EL (cell line): ENCODE results near the gene GLO1.
A peak's percentile ranks its signal among the peaks of the same experiment; 100 is the strongest.

Source experiments
- DNase-seq: peaks from one replicate; pipeline ENCODE4 v3.0.0-alpha.2; 2016

Gene GLO1

DNA sequence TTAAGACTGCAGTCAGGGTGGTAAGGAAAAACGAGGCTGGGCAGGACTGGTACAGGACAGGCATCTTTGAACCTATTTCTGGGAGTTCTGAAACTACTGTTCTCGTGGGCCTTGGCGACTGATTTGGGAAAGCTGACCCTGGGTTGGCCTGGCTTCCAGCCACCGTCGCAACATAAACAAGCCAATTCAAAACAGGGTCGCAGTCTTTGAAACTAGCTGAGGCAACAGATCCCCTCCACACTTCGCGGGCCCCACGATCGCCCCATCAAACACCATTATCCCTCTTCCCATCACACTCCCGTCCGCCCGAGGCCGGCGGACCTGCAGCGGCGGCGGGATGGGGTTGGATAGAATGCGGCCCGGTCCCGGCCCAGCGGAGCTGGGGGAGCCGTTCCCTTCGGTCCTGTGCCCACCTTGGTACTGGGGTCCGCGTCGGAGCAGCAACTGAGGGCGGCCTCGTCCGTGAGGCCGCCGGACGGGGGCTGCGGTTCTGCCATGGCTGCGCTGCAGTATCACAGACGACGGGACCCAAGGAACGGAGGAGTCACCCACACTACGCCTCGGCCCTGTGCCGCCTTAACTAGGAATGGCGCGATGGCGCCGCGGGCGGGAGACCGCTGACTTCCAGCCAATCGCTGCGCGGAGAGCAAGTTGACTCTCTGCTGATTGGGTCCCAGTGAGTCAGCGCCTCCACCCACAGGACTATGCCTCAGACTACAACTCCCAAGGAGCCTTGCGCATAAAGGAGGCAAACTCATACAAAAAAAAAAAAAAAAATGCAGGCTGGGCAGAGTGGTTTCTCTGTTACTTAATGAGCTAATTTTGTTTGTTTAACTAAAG, at the start of gene GLO1:
GLO1 (minus strand) TSS at position 588 of the 840 bp plus-strand sequence; CDS start at position 497, 91 bp downstream.
- peak; percentile 99 for DNase-seq

DNA sequence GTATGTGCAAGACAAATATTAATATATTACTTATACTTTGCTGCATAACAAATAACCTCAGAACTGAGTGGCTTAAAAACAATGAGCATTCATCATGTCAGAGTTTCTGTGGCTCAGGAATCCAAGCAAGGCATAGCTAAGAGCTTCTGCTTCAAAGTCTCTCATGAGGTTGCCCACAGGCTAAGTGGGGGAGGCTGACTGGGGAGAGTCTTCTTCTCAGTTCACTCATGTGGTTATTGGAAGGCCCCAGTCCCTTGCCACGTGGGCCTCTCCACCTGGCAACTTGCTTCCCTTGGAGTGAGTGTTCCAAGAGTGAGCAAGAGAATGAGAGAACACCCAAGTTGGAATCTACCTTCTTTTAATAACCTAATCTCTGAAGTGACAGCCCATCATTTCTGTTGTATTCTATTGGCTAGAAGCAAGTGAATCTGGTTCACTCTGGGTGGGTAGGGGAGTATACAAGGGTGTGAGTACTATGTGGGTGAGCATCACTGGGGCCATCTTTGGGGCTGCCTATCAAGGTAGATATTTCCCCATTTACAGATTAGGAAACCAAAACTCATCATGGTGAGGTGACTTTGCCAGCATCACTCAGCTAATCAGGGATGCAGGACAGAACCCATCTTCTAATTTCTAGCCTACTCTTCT, 48.1 kb upstream of the GLO1 start:
- DNase-seq, result no peak

DNA sequence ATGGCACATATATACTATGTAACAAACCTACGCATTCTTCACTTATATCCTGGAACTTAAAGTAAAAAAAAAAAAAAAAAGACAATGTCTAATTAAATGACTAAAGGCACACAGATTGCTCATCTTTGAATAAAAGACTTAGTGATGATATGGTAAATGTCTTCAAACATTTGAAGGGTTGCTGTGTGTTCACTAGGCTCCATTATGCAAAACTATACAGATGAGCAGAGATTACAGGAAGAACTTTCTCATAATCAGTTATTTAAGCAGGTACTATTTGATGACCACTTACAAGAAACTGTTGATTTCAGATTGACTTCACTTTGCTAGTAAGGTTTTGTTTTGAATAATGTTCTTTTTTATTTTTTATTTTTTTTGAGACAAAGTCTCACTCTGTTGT, 46.5 kb upstream of the GLO1 start:
- no peak for DNase-seq

DNA sequence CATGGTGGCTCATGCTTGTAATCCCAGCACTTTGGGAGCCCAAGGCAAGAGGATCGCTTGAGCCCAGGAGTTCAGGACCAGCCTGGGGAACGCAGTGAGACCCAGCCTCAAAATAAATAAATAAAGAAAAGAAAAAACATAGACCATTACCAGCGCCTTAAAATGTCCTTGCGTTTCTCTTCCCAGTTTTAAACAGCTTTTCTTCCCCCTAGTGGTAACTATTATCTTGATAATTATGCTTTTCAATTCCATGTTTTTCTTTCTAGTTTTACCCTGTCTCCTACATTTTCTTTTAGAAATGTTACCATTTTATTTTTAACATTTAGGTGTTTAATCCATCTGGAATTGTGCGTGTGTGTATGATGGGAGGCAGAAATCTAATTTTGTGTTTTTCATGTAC, 36.6 kb upstream of the GLO1 start:
- DNase-seq, result no peak

DNA sequence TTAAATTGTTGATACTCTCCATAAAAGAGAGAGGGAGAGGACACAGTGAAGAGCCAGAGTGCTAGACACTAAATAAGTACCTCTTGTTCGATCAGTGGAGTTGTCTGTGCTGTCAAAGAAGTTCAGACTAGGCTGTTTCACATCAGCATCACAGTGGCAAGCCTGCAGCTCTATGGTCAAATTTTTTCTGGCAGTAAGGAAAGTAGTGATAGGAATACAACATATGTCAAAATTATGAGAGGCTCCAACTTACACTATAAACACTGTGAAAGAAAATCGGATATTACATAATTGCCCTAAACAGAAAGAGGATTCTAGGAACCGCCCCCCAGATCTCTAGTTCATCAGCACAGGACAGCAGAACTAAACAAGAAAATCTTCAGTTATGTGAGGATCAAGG, 35.3 kb upstream of the GLO1 start:
- no peak for DNase-seq

DNA sequence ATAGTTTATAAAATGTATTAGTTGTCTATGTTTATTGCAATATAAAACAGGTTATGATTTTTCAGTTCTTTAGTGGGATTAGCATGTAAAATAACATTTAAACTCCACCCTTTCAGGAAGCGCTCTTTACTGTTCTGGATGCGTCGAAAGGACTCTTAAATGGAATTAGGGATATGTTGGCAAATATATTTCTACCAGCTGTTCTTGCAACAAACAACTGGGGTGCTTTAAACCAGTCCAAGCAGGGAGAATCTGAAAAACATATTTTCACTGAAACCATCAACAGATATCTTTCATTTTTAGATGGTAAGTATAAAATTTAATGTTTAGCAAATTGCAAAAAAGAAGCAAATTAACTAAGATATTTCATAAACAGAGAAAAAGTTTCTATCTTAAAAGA, 34.0 kb upstream of the GLO1 start:
- DNase-seq, result no peak

DNA sequence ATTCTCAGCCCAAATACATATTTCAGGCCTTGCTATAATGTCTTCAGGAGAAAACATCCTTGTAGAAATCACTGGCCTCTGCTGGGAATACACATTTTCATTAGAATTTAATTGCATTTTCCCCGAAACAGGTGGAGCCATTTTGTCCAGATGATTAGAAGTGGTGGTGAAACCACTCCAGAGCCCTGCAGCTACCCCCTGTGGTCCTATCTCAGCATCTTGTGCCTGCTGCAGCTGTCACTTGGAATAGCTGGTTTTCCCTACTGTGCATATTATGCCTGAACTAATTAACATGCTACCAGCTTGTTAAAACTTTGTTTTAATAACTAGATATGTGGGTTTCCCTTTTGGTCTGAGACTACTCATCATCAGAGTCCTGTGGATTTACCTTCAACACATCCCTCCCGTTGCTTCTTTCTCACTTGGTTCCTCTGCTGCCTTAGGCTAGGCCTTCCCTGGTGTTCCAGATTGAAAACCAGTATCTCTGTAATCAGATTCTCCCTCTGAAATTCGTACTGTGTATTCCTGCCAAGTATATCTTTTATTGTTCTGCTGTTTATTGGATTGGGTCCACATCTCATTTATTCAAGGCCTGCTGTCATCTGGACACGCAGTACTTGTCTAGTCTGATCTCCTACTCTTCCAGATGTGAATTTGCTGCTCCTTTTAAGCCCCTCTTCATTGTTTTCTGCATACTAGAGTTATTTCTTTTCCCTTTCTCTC, 27.4 kb upstream of the GLO1 start:
- no peak for DNase-seq

DNA sequence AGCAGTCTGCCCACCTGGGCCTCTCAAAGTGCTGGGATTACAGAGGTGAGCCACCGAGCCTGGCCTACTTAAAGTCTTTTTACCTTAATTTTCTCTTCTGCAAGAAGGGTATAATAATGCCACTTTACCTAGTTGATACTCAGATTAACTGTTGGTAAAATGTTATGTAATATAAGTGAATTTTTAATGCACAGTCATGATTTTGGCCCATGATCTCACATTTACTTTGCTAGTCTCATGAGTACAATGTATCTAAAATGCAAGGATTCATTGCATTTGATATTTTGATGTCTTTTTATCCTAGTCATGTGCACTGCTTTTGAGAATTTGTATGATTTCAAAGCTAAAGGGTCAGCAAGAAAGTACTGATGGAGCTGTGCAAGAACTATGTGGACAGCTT, 25.3 kb upstream of the GLO1 start:
- DNase-seq, result no peak

DNA sequence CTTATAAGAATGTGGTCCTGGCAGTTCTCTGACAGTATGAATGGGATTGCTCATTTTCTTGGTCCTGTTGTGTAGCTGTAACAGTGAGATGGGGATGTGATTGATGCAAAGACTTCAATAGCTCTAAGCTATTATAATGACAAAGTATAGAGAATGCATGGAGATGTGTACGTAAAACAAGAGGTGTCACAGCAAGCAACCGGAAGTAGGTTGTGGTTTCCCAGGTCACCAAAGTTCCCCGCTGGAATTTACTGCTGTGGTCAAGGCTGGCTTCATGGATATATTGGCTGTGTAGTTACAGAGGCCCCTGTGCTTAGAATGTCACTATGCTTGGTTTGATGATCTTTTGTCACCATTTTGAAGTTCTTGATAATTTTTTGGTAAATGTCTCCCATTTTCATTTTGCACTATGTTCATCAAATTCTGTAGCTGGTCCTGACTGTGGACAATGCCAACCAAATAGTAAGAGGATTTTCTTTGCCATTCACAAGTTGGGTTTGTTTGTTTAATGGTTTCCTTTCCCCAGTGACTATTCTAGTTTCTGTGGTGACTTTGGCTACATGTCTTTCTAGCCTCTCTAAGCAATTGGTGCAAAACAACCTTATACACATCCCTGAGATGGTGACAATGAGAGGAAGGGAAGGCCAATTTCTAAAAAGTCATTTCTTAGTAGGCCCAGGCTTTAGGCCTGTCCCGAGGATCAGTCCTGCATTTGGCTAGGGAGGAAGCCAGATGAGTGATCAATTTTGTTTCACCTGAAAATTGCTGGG, 22.7 kb upstream of the GLO1 start:
- peak; percentile 44 for DNase-seq

DNA sequence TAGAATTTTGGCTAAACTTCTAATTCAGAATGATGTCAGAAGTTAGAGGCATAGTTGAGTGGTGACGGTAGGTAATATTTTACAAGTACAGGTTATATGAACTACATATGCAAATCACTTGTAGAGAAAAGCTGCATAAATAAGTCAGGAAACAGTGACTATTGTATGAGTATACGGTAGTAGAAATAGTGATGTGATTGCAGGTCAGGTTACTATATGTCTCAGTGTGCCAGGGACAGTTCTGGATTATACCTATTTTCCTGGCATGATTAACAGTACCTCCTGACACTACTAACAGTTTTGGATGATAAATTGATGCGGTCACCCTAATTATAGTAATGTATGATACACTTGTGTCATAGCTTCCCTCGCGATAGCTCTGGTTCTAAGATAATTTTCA, 21.4 kb upstream of the GLO1 start:
- DNase-seq, result no peak

DNA sequence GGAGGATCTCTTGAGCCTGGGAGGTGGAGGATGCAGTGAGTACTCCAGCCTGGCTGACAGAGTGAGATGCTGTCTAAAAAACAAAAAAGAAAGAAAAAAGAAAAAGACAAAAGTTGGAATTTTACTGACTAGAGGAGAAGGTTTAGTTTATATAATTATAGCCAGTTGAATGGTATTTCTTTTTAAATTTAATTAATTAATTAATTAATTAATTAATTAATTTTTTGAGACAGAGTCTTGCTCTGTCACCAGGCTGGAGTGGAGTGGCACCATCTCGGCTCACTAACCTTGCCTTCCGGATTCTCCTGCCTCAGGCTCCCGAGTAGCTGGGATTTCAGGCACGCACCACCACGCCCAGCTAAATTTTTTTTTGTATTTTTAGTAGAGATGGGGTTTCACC, 20.8 kb upstream of the GLO1 start:
- no peak for DNase-seq

DNA sequence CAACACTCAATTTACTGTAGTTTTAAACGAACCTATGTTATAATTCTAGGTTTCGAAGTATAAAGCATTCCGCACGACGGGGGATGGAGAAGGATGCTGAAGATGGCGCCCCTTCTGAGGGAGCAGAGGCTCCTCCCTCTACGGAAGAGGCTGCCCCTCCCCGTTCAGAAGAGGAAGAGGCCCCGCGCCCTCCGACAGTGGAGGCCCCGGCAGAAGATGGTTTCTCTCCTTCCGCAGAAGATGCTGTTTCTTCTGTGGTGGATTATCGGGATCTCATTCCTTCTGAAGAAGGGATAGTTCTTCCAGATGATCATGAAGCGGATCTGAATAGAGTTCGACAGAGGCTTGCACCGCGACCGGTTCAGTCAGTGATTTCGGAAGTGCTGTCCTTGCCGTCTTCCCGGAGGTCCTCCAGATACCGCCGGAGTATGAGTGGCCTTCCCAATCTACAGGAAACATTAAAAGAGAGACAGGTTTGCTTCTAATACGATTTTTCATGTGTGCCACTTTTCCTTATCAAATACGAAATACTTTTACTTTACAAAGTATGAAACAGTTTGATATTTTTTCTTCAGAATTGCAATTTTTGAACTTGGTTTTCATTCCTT, 19.9 kb upstream of the GLO1 start:
- DNase-seq, result no peak

DNA sequence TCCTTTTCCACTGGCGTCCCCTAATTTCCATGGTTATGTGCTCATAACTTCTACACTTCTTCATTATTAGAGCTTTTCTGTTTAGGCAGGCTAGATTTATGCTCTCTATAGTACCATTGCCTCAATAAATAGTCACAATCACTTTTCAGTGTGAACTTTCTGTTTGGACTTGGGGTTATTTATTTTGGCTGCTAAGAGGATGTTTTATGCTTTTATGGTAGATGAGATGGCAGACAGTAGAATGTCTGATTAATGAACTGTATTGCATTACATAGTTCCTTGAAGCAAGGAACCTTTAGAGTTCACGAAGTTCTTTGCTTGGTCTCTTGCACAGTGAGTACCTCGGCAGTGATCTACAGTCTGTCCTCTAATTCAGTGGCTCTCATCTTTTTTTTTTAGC, 19.1 kb upstream of the GLO1 start:
- no peak for DNase-seq

DNA sequence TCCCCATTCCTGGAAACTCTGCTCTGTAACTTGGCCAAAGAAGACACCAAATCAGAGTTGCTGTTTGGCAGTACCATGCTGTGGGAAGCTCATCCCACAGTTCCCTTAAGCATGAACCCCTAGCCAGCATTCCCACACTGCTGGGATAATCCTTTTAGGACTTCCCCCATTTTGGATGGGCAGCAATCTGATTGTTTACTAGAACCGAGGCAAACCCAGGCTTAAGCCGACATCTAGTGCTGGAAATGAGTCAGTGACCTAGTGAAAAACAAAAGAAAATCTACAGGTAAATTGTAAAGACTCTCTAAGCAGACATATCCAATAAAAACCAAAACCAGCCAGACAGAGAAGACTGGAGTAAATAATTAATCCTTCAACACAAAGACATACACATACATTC, 17.4 kb upstream of the GLO1 start:
- no peak for DNase-seq

DNA sequence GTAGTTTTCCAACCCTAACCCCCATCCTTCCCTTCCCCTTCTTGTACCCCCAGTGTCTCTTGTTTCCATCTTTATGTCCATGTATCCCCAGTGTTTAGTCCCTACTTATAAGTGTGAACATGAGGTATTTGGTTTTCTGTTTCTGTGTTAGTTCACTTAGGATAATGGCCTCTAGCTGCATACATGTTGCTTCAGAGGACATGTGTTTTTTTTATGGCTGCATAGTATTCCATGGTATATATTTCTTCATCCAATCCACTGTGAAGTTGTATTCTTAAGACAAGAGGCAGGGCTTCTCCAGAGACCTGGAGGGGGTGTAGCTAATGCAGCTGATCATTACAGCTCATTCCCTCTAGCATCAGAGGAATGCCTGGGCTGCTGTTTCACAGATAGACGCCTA, 16.4 kb upstream of the GLO1 start:
- DNase-seq, result no peak

DNA sequence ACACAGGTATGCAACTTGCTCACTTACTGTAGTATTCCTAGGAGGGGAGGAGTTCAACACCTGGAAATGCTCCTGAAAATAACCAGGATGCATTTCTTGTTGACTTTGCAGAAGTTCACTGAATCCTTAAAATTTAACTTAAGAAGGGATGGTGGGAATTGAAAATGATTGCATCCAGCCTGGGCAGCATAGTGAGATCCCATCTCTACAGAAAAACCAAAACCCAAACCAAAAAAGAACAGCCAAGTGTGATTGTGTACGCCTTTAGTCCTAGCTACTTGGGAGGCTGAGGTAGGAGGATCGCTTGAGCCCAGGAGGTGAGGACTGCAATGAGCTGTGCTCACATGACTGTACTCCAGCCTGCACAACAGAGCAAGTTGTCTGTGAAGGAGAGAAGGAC, 13.9 kb upstream of the GLO1 start:
- no peak for DNase-seq

DNA sequence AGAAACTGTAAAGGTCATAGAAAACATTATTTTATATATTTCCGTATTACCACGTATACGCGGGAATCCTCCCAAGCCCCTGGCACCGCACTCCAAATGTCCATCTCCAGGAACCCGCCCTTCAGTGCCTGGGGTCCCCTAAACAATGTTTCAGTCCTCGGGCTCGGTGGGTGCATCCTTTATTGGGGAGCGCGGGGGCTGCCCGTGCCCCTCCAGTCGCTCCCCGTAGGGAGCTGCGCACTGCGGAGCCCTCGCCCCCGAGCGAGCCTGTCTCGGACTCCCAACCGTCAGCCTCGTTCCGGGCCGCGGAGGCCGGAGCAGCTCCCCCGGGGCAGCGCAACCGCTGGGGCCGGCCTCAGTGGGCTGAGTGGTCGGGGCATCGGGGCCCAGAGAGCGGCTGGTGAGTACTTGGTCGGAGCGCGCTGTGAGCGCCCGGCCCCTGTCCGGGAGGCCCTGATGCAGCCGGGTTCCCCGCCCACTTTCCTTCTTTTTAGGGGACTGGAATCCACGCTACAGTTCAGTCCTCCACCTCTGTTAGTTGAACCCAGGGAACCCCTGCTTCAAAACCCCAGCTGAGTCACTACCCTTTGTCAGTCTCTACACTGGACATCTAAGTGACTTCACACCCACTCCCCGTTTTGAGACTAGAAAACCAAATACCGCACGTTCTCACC, 12.2 kb upstream of the GLO1 start, which contains the start of gene DNAH8:
DNAH8 (plus strand) TSS at position 296 of the 674 bp plus-strand sequence. CDS start 7,499 bp downstream, outside the sequence.
- DNase-seq, result no peak

DNA sequence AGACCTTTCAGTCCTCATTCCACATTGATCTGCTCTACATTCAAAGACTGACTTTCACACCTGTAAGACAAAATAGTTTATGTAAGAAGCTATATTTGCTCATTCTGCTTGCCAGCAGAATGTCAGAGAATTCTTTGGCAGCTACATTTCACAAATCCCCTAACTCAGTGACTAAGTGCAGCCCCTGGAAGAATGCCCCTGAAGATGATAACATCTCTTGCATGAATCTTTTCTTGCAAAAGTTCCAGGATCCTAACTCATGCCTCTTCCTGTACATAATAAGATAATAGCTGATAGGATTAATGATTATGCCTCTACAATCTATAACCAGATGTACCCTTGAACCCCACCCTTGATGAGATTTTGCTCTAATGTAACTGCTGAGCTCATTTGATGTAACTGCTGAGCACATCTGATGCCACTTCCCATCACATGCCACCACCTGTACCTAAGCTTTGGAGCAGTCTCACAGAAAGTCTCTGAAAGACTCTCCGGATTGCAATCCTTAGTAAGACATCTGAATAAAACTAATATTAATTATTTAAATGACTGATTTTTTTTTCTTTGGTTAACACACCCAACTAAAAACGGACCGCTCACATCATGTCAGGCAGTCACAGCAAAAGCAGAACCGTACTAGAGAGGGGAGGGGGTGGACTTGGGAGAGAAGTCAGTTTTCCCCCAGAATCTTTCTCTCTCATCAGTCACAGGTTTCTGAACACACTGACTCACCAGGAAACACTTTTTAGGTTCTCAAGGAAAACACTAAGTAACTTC, 11.5 kb upstream of the GLO1 start:
- no peak for DNase-seq

DNA sequence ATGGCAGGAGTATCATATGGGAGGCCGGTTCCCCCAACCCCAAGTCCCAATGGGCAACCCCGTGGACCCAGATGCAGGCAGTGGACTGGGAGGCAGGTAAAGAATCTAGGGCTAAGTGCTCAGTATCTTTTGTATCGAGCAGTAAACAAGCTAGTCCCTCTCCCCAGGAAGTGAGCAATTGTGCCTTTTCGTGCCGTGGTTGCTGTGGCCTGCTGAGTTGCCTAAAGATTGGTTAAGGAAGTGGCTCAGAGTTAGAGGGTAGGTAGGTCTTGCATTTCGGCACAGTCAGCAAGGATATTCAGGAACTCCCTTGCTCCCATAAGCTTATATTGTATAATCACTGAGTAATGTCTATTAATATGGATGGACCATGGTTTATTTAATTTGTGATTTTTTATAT, 10.9 kb upstream of the GLO1 start:
- no peak for DNase-seq

DNA sequence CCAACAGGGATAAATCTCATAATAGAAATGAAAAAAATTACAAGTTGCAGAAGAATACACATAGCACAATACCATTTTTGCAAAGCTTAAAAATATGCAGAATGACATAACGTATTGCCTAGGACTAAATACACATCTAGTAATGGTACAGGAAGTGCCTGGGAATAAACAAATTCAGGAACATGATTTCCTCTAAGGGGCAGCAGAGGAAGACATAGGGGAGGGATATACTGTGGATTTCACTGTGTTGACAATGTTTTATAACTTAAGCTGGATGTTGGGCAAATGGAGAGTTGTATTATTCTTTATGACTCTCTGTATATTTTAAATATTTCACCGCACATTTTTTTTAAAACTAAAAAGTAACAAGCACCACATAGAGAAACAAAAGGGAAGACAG, 5.6 kb upstream of the GLO1 start:
- DNase-seq, result no peak

DNA sequence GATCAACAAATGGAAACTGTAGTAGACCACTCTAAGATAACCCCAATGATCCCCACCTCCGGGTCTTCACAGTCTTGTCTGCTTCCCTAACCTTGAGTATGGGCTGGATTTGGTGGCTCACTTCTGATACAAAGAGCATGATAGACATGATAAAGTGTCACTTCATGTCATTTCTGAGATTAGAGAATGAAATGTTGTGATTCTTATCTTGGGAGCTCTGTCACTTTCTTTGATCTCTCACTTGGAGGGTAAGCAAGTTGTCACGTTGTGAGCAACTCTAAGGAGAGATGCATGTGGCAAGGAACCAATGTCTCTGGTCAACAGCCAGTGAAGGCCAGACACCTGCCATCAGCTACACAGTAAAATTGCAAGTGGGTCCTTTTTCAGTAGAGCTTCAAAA, 3.0 kb upstream of the GLO1 start:
- DNase-seq, result no peak
